ENCODE data around the gene CTNNBL1. TPM values are rescaled to one million over a fixed set of nuclear protein-coding genes. Genes with fewer than 3 reads are reported as not detected.

The CTNNBL1 gene
- total RNA-seq, 1 donor from 2014 or later: 67.0 TPM

DNA sequence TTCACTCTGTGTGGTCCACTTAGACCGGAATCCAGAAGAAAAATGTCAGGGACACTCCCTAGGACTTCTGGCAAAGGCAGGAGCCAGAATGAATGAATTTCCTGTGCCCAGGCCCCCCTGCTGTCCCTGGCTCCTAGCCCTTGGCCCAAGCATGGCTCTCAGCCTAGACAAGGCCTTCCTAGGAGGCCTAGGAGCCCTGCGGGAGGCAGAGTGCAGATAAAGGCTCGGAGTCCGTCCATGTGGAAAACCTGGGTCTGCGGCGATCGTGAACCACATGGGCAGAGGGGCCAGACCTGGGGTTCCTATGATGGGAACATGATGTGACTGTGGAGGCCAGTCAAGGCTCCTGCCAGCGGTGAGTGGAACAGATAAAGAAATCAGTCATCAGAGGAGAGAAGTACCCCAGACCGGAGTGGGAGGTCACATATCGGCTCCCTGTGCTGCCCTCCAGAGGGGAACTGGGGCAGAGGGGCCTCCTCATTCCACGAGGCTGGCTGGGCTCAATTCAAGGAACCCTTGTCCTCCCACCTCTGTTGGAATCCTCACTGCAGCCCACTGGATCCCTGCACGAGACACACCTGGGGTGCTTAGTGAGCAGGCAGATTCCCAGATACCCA, 203.2 kb downstream of the CTNNBL1 start:
- no peak overlapping the region for H3K4me3 ChIP-seq (ENCODE audit: insufficient read depth, low read depth, low read length)
- peaks cover 10% of the 10 kb centered on the region for H3K27me3 ChIP-seq (ENCODE audit: insufficient read depth, low read length)
- H4K20me1 ChIP-seq (ENCODE audit: insufficient read depth, low read length): peaks cover 8% of the 10 kb centered on the region
- Mint-ChIP-seq H3K36me3 (ENCODE audit: low read depth, unreplicated experiment) (no peaks in the 10 kb centered on the region), H3K4me1 (ENCODE audit: low read depth, unreplicated experiment) (peaks cover 4% of the 10 kb centered on the region), H3K27ac (ENCODE audit: unreplicated experiment) (no peak overlapping the region), H3K27me3 (ENCODE audit: low read depth, unreplicated experiment) (peaks cover 27% of the 10 kb centered on the region), H3K4me3 (ENCODE audit: unreplicated experiment) (no peak overlapping the region), H3K9me3 (ENCODE audit: unreplicated experiment) (no peaks in the 10 kb centered on the region)
- DNase-seq (ENCODE audit: low read depth) (no peak), FAIRE-seq (no peak)
- TF ChIP-seq, protein P1, sequence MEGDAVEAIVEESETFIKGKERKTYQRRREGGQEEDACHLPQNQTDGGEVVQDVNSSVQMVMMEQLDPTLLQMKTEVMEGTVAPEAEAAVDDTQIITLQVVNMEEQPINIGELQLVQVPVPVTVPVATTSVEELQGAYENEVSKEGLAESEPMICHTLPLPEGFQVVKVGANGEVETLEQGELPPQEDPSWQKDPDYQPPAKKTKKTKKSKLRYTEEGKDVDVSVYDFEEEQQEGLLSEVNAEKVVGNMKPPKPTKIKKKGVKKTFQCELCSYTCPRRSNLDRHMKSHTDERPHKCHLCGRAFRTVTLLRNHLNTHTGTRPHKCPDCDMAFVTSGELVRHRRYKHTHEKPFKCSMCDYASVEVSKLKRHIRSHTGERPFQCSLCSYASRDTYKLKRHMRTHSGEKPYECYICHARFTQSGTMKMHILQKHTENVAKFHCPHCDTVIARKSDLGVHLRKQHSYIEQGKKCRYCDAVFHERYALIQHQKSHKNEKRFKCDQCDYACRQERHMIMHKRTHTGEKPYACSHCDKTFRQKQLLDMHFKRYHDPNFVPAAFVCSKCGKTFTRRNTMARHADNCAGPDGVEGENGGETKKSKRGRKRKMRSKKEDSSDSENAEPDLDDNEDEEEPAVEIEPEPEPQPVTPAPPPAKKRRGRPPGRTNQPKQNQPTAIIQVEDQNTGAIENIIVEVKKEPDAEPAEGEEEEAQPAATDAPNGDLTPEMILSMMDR (IDR thresholded peaks at IDR 0.05; ENCODE audit: insufficient read depth, low read depth, low read length): no peak
- TF ChIP-seq EZH2 (IDR thresholded peaks at IDR 0.05; ENCODE audit: insufficient read depth, low read length): no peak
- H3K36me3 ChIP-seq (ENCODE audit: insufficient read depth, low read length): no peaks in the 10 kb centered on the region
- H3K4me2 ChIP-seq (ENCODE audit: low read length): peak overlapping the region; percentile 39
- H3K9me3 ChIP-seq (ENCODE audit: insufficient read depth, low read depth, low read length): no peaks in the 10 kb centered on the region
- peak overlapping the region; percentile 34 for H2AFZ ChIP-seq (ENCODE audit: low read depth, low read length)
- H3K27ac ChIP-seq (ENCODE audit: low read depth, low read length): no peak overlapping the region
- H3K79me2 ChIP-seq (ENCODE audit: insufficient read depth, low read length): no peaks in the 10 kb centered on the region
- H3K9ac ChIP-seq (ENCODE audit: low read length): no peak overlapping the region
- H3K4me1 ChIP-seq (ENCODE audit: insufficient read depth, low read length): peaks cover 20% of the 10 kb centered on the region

DNA sequence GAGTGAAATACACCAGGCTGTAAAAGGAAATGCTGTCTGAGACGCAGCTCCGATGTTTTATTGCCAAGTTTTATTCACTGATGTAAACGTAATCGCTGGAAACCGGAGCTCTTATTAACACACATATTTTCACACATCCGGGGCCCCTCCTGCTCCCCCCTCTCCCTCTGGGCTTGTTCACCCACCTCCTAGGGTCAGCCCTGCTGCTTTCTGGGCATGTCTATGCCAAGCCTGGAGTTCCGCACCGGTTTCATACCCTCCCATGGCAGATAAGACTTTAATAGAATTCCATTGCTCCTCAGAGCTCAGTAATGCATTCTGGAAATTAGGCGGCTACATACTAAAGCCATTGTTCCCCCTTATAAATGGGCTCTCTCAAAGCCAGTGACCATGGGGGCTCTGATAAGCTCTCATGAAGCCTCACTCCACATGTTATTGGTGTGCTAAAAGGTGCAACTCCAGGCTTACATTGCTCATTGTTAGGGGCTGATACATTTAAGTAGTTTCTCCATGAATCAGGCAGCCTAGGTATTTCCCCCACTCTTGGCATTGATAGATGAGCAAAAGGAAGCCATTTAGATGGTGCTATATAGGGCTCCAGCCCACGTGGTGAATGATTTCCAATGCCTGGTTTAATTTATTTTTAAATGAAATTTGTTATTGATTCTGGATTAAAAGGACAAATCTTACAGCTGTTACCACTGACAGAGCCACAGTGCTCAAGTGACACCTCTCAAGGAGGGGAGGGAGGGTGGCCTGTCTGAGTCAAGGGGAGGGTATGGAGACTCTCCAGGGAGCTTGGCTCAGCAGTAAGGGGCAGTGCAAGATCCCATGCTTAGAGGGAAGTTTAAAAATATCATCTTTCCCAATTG, 204.6 kb downstream of the CTNNBL1 start:
- Histone ChIP-seq H3K4me3 (ENCODE audit: insufficient read depth, low read depth, low read length) (no peak overlapping the region), H3K9me3 (ENCODE audit: insufficient read depth, low read depth, low read length) (no peaks in the 10 kb centered on the region), H3K36me3 (ENCODE audit: insufficient read depth, low read length) (no peaks in the 10 kb centered on the region), H3K27me3 (ENCODE audit: insufficient read depth, low read length) (peaks cover 10% of the 10 kb centered on the region), H3K79me2 (ENCODE audit: insufficient read depth, low read length) (no peaks in the 10 kb centered on the region), H4K20me1 (ENCODE audit: insufficient read depth, low read length) (peaks cover 11% of the 10 kb centered on the region), H3K4me2 (ENCODE audit: low read length) (peak overlapping the region; percentile 39), H3K27ac (ENCODE audit: low read depth, low read length) (no peak overlapping the region), H2AFZ (ENCODE audit: low read depth, low read length) (no peak overlapping the region), H3K9ac (ENCODE audit: low read length) (no peak overlapping the region), H3K4me1 (ENCODE audit: insufficient read depth, low read length) (peaks cover 20% of the 10 kb centered on the region)
- no peak overlapping the region for H3K4me3 Mint-ChIP-seq (ENCODE audit: unreplicated experiment)
- TF ChIP-seq EZH2 (IDR thresholded peaks at IDR 0.05; ENCODE audit: insufficient read depth, low read length): no peak
- TF ChIP-seq, protein P1 (IDR thresholded peaks at IDR 0.05; ENCODE audit: insufficient read depth, low read depth, low read length): no peak
- DNase-seq (ENCODE audit: low read depth) (peak; percentile 62), FAIRE-seq (no peak)
- peaks cover 22% of the 10 kb centered on the region for H3K27me3 Mint-ChIP-seq (ENCODE audit: low read depth, unreplicated experiment)
- H3K4me1 Mint-ChIP-seq (ENCODE audit: low read depth, unreplicated experiment): peaks cover 5% of the 10 kb centered on the region
- no peaks in the 10 kb centered on the region for H3K36me3 Mint-ChIP-seq (ENCODE audit: low read depth, unreplicated experiment)
- no peaks in the 10 kb centered on the region for H3K9me3 Mint-ChIP-seq (ENCODE audit: unreplicated experiment)
- H3K27ac Mint-ChIP-seq (ENCODE audit: unreplicated experiment): no peak overlapping the region
